A549 treated with Mapracorat at 1 μM for 4 hours (cell line): ENCODE data around the gene CD248. TPM values are rescaled to one million over a fixed set of nuclear protein-coding genes. Genes with fewer than 3 reads are reported as not detected.

ENCODE experiments used
- total RNA-seq: library from RNA; stranded (reverse); fragments of 200-300 nt; extraction: Qiagen RNA extraction; gene quantifications from 5 replicates; pipeline ENCODE4 v1.2.3, GENCODE V29; 2022

Gene CD248
- not detected in 5 replicates for total RNA-seq

GRCh38 chr11:66316849-66317251 lies at the start of gene CD248:
CD248 (minus strand) TSS chr11:66317044; CDS start chr11:66317027, 17 bp downstream.

GRCh38 chr11:66347425-66348276 lies 30.8 kb upstream of the CD248 start, which contains the start of gene B4GAT1:
B4GAT1 (minus strand) TSS chr11:66347629; CDS start chr11:66347545, 84 bp downstream.

GRCh38 chr11:66344550-66345315 lies 27.9 kb upstream of the CD248 start, which contains the start of gene BRMS1:
BRMS1 (minus strand) TSS chr11:66345104; CDS start chr11:66342234, 2,870 bp downstream.

GRCh38 chr11:66336234-66337102 lies 19.6 kb upstream of the CD248 start, which contains the start of gene RIN1:
RIN1 (minus strand) TSS chr11:66336434; CDS start chr11:66336402, 32 bp downstream.

GRCh38 chr11:66291706-66292542 lies 24.9 kb downstream of the CD248 start, which contains the start of gene TMEM151A:
TMEM151A (plus strand) TSS chr11:66291894; CDS start chr11:66292014, 120 bp downstream.

GRCh38 chr11:66288671-66289547 lies 27.9 kb downstream of the CD248 start, which contains the start of gene YIF1A:
YIF1A (minus strand) TSS chr11:66289143; CDS start chr11:66288985, 158 bp downstream.

GRCh38 chr11:66277471-66278362 lies 39.1 kb downstream of the CD248 start, which contains the start of gene CNIH2:
CNIH2 (plus strand) TSS chr11:66278175; CDS start chr11:66278457, 282 bp downstream.

GRCh38 chr11:66268244-66268951 lies 48.4 kb downstream of the CD248 start, which contains the start of gene RAB1B:
RAB1B (plus strand) TSS chr11:66268639; CDS start chr11:66268680, 41 bp downstream.

Other genes with a start within 250 kb of the CD248 start
- 58.3 to 88.8 TPM (median 77.4 TPM) in 5 replicates for gene PACS1, start 246.8 kb downstream of the CD248 start, total RNA-seq
- 35.5 to 49.9 TPM (median 45.3 TPM) in 5 replicates for gene KLC2, start 59.3 kb downstream of the CD248 start, total RNA-seq
- gene RAB1B, start 48.4 kb downstream of the CD248 start, total RNA-seq = 128 to 156 TPM (median 142 TPM) in 5 replicates
- gene CNIH2, start 38.9 kb downstream of the CD248 start, total RNA-seq = 2.2 to 3.4 TPM (median 2.4 TPM) in 5 replicates
- 94.5 to 120 TPM (median 118 TPM) in 5 replicates for gene YIF1A, start 27.9 kb downstream of the CD248 start, total RNA-seq
- 1.9 to 4.0 TPM (median 3.6 TPM) in 5 replicates for gene TMEM151A, start 25.1 kb downstream of the CD248 start, total RNA-seq
- gene RIN1, start 19.4 kb upstream of the CD248 start, total RNA-seq = 23.9 to 37.3 TPM (median 32.9 TPM) in 5 replicates
- 74.1 to 98.9 TPM (median 84.5 TPM) in 5 replicates for gene BRMS1, start 28.1 kb upstream of the CD248 start, total RNA-seq
- 12.7 to 20.1 TPM (median 17.5 TPM) in 5 replicates for gene B4GAT1, start 30.6 kb upstream of the CD248 start, total RNA-seq
- 6.4 to 7.5 TPM (median 6.8 TPM) in 5 replicates for gene SLC29A2, start 54.7 kb upstream of the CD248 start, total RNA-seq
- not detected in 5 replicates for gene NPAS4, start 104.0 kb upstream of the CD248 start, total RNA-seq
- gene MRPL11, start 121.8 kb upstream of the CD248 start, total RNA-seq = 96.7 to 118 TPM (median 111 TPM) in 5 replicates
- 3.6 to 5.6 TPM (median 5.1 TPM) in 5 replicates for gene PELI3, start 149.9 kb upstream of the CD248 start, total RNA-seq
- gene DPP3, start 163.4 kb upstream of the CD248 start, total RNA-seq = 52.7 to 59.0 TPM (median 57.5 TPM) in 5 replicates
- 8.2 to 11.7 TPM (median 9.5 TPM) in 5 replicates for gene BBS1, start 193.6 kb upstream of the CD248 start, total RNA-seq
- gene ZDHHC24, start 229.0 kb upstream of the CD248 start, total RNA-seq = 6.2 to 14.4 TPM (median 13.6 TPM) in 5 replicates
- not detected in 5 replicates for gene ACTN3, start 229.9 kb upstream of the CD248 start, total RNA-seq